HepG2 (cell line): Measurements from ENCODE around the gene MYOF. TPM values are rescaled to one million over a fixed set of nuclear protein-coding genes. Genes with fewer than 3 reads are reported as not detected.

Source experiments
- ARNT ChIP-seq: fragments of 450-650 bp; IDR thresholded peaks from 2 replicates; pipeline ENCODE4 v1.6.1; 2017
- CEBPG ChIP-seq: IDR thresholded peaks from 2 replicates; pipeline ENCODE4 v1.6.1; 2016
- ETV5 ChIP-seq: IDR thresholded peaks from 2 replicates; pipeline ENCODE4 v1.6.1; 2018; ENCODE audit warnings: missing biosample characterization, missing genetic modification reagents, inconsistent platforms, borderline replicate concordance
- IRX3 ChIP-seq: sonication (generic); formaldehyde crosslinking; IDR thresholded peaks from 2 replicates; pipeline ENCODE4 v1.8.1; 2023; ENCODE audit warnings: mild to moderate bottlenecking, low read depth, missing genetic modification reagents, borderline replicate concordance
- KLF6 ChIP-seq: IDR thresholded peaks from 2 replicates; pipeline ENCODE4 v1.8.0; 2016; ENCODE audit warnings: missing biosample characterization, missing genetic modification reagents
- MBNL3 ChIP-seq: fragments of 250-450 bp; sonication (Bioruptor Pico); conservative IDR thresholded peaks from 2 replicates; pipeline ENCODE4 v1.8.0; 2022; ENCODE audit warnings: mild to moderate bottlenecking, inconsistent platforms
- RBFOX2 ChIP-seq: fragments of 200-400 bp; formaldehyde crosslinking; IDR thresholded peaks from 2 replicates; pipeline ENCODE4 v1.6.1; 2017; ENCODE audit warnings: low read depth, mild to moderate bottlenecking, low read length
- SP2 ChIP-seq: sonication (generic); formaldehyde crosslinking; IDR thresholded peaks from 2 replicates; pipeline ENCODE4 v1.5.1; 2020; ENCODE audit warnings: mild to moderate bottlenecking, missing genetic modification reagents
- ZFP90 ChIP-seq: sonication (generic); formaldehyde crosslinking; IDR thresholded peaks from 2 replicates; pipeline ENCODE4 v1.8.0; 2022; ENCODE audit warnings: missing genetic modification reagents, mild to moderate bottlenecking, inconsistent platforms, borderline replicate concordance
- ZNF251 ChIP-seq: sonication (generic); formaldehyde crosslinking; IDR thresholded peaks from 2 replicates; pipeline ENCODE4 v1.9.0; 2021; ENCODE audit warnings: mild to moderate bottlenecking, missing genetic modification reagents
- ZNF30 ChIP-seq: sonication (generic); formaldehyde crosslinking; IDR thresholded peaks from 2 replicates; pipeline ENCODE4 v1.5.0; 2020; ENCODE audit warnings: mild to moderate bottlenecking, missing genetic modification reagents
- ZNF552 ChIP-seq: sonication (generic); formaldehyde crosslinking; IDR thresholded peaks from 2 replicates; pipeline ENCODE4 v1.9.0; 2022; ENCODE audit warnings: missing genetic modification reagents, mild to moderate bottlenecking, borderline replicate concordance
- ZNF605 ChIP-seq: sonication (generic); formaldehyde crosslinking; IDR thresholded peaks from 2 replicates; pipeline ENCODE4 v1.8.0; 2022; ENCODE audit warnings: mild to moderate bottlenecking, missing genetic modification reagents
- ZSCAN20 ChIP-seq: sonication (generic); formaldehyde crosslinking; IDR thresholded peaks from 2 replicates; pipeline ENCODE4 v1.4.0; 2020; ENCODE audit warnings: missing genetic modification reagents, mild to moderate bottlenecking, borderline replicate concordance
- polyA plus RNA-seq, 8 experiments: library from polyadenylated mRNA; depleted of rRNA in 3 of 8; stranded (reverse) in 7 of 8; unstranded in 1 of 8; fragments of >200 nt; fragmentation: Illumina TruSeq in 4 of 8; extraction: Trizol in 4 of 8; gene quantifications; 2 replicates each; pipeline versions ENCODE4 v1.2.1 to v1.2.3, GENCODE V29; 2011 to 2016; ENCODE audit warnings: low read depth in 4 of 8, missing spikeins in 1 of 8, mixed read lengths in 1 of 8; ENCODE audit not compliant: insufficient read depth in 1 of 8
- total RNA-seq, 5 experiments: library from RNA; depleted of rRNA; stranded (reverse); fragments of >200 nt; fragmentation: Illumina TruSeq; extraction: Trizol; gene quantifications; 2 replicates each; pipeline ENCODE4 v1.2.3, GENCODE V29; 2016; ENCODE audit warnings: low read depth in 1 of 5
- TF ChIP-seq, protein P1 (sequence below): sonication (generic); formaldehyde crosslinking; IDR thresholded peaks from 2 replicates; pipeline ENCODE4 v1.5.0; 2020; ENCODE audit warnings: missing genetic modification reagents, mild to moderate bottlenecking, borderline replicate concordance
- TF ChIP-seq, protein P2 (sequence below): sonication (generic); formaldehyde crosslinking; IDR thresholded peaks from 2 replicates; pipeline ENCODE4 v1.8.0; 2022; ENCODE audit warnings: mild to moderate bottlenecking, missing genetic modification reagents
- TF ChIP-seq, protein P3 (sequence below): sonication (generic); formaldehyde crosslinking; IDR thresholded peaks from 2 replicates; pipeline ENCODE4 v1.8.1; 2022; ENCODE audit warnings: low read depth, mild to moderate bottlenecking, missing genetic modification reagents
- TF ChIP-seq, protein P4 (sequence below): sonication (generic); formaldehyde crosslinking; IDR thresholded peaks from 2 replicates; pipeline ENCODE4 v1.4.0; 2020; ENCODE audit warnings: missing genetic modification reagents
- TF ChIP-seq, protein P5 (sequence below): sonication (generic); formaldehyde crosslinking; IDR thresholded peaks from 2 replicates; pipeline ENCODE4 v1.5.0; 2020; ENCODE audit warnings: missing genetic modification reagents, mild to moderate bottlenecking, borderline replicate concordance
- TF ChIP-seq, protein P6 (sequence below): sonication (generic); formaldehyde crosslinking; IDR thresholded peaks from 2 replicates; pipeline ENCODE4 v1.9.0; 2021; ENCODE audit warnings: missing genetic modification reagents, mild to moderate bottlenecking, borderline replicate concordance

MYOF gene
- total and polyA plus RNA-seq, 2 of the 13 experiments (the other 11 are each of a cell fraction or from before 2014, with no cell fraction given) = 0.18 to 0.42 TPM

DNA sequence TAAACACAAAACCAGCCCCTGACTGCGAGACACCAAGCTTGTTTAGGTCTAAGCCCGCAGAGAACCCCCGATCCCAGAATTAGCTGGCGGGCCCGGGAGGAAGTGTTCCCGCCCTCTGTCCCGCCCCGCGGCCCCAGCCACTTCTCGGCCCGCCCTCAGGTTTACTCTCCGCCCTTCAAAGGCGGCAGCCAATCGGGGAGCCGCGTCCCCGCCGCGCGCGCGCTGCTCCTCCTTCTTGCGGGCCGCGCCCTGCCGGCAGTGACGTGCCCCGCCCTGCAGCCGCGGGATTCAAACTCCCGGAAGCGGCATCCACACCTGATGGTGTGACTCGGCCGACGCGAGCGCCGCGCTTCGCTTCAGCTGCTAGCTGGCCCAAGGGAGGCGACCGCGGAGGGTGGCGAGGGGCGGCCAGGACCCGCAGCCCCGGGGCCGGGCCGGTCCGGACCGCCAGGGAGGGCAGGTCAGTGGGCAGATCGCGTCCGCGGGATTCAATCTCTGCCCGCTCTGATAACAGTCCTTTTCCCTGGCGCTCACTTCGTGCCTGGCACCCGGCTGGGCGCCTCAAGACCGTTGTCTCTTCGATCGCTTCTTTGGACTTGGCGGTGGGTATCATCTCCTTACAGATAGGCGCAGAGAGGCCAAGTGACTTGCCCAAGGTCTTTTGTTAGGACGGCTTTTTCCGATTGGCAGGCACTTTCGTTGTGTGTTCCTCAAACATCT lies 14.3 kb upstream of the MYOF start, which contains the start of gene CEP55 (continued):
- TF ChIP-seq, protein P1, sequence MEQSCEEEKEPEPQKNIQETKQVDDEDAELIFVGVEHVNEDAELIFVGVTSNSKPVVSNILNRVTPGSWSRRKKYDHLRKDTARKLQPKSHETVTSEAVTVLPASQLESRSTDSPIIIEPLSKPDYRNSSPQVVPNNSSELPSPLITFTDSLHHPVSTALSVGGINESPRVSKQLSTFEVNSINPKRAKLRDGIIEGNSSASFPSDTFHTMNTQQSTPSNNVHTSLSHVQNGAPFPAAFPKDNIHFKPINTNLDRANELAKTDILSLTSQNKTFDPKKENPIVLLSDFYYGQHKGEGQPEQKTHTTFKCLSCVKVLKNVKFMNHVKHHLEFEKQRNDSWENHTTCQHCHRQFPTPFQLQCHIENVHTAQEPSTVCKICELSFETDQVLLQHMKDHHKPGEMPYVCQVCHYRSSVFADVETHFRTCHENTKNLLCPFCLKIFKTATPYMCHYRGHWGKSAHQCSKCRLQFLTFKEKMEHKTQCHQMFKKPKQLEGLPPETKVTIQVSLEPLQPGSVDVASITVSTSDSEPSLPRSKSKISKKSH (CRISPR knock-in tag) = peak; percentile 23; the same call in 1 of the 2 replicates
- TF ChIP-seq MBNL3 (CRISPR knock-in tag) (no peak), RBFOX2 (peak; percentile 82), IRX3 (CRISPR knock-in tag) (peak; percentile 95; the same call in 1 of the 2 replicates), CEBPG (no peak), ETV5 (peak; percentile 77), KLF6 (0 out of 2 replicates have a peak, but pooled peaks have one; percentile 67), ZFP90 (CRISPR knock-in tag) (peak; percentile 59; the same call in 1 of the 2 replicates), SP2 (CRISPR knock-in tag) (peak; percentile 84), ZNF251 (CRISPR knock-in tag) (no peak), ZNF605 (CRISPR knock-in tag) (0 out of 2 replicates have a peak, but pooled peaks have one; percentile 10), ZNF30 (CRISPR knock-in tag) (no peak), ZNF552 (0 out of 2 replicates have a peak, but pooled peaks have one; percentile 42), ZSCAN20 (CRISPR knock-in tag) (0 out of 2 replicates have a peak, but pooled peaks have one; percentile 53), ARNT (no peak)
- TF ChIP-seq, protein P2, sequence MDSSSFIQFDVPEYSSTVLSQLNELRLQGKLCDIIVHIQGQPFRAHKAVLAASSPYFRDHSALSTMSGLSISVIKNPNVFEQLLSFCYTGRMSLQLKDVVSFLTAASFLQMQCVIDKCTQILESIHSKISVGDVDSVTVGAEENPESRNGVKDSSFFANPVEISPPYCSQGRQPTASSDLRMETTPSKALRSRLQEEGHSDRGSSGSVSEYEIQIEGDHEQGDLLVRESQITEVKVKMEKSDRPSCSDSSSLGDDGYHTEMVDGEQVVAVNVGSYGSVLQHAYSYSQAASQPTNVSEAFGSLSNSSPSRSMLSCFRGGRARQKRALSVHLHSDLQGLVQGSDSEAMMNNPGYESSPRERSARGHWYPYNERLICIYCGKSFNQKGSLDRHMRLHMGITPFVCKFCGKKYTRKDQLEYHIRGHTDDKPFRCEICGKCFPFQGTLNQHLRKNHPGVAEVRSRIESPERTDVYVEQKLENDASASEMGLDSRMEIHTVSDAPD (CRISPR knock-in tag) = peak; percentile 57; the same call in 1 of the 2 replicates
- TF ChIP-seq, protein P3, sequence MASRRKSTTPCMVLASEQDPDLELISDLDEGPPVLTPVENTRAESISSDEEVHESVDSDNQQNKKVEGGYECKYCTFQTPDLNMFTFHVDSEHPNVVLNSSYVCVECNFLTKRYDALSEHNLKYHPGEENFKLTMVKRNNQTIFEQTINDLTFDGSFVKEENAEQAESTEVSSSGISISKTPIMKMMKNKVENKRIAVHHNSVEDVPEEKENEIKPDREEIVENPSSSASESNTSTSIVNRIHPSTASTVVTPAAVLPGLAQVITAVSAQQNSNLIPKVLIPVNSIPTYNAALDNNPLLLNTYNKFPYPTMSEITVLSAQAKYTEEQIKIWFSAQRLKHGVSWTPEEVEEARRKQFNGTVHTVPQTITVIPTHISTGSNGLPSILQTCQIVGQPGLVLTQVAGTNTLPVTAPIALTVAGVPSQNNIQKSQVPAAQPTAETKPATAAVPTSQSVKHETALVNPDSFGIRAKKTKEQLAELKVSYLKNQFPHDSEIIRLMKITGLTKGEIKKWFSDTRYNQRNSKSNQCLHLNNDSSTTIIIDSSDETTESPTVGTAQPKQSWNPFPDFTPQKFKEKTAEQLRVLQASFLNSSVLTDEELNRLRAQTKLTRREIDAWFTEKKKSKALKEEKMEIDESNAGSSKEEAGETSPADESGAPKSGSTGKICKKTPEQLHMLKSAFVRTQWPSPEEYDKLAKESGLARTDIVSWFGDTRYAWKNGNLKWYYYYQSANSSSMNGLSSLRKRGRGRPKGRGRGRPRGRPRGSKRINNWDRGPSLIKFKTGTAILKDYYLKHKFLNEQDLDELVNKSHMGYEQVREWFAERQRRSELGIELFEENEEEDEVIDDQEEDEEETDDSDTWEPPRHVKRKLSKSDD (CRISPR knock-in tag) = 0 out of 2 replicates have a peak, but pooled peaks have one; percentile 27
- TF ChIP-seq, protein P4, sequence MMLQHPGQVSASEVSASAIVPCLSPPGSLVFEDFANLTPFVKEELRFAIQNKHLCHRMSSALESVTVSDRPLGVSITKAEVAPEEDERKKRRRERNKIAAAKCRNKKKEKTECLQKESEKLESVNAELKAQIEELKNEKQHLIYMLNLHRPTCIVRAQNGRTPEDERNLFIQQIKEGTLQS = 0 out of 2 replicates have a peak, but pooled peaks have one; percentile 41
- TF ChIP-seq, protein P5, sequence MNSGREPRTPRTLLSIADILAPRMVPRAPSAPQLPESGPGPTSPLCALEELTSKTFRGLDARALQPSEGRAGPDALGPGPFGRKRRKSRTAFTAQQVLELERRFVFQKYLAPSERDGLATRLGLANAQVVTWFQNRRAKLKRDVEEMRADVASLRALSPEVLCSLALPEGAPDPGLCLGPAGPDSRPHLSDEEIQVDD = no peak
- TF ChIP-seq, protein P6, sequence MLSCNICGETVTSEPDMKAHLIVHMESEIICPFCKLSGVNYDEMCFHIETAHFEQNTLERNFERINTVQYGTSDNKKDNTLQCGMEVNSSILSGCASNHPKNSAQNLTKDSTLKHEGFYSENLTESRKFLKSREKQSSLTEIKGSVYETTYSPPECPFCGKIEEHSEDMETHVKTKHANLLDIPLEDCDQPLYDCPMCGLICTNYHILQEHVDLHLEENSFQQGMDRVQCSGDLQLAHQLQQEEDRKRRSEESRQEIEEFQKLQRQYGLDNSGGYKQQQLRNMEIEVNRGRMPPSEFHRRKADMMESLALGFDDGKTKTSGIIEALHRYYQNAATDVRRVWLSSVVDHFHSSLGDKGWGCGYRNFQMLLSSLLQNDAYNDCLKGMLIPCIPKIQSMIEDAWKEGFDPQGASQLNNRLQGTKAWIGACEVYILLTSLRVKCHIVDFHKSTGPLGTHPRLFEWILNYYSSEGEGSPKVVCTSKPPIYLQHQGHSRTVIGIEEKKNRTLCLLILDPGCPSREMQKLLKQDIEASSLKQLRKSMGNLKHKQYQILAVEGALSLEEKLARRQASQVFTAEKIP (CRISPR knock-in tag) = no peak
